Motor neuron (in vitro differentiated cells): Measurements from ENCODE around the gene GOLGA6L25. TPM values are rescaled to one million over a fixed set of nuclear protein-coding genes. Genes with fewer than 3 reads are reported as not detected.

Experiments
- total RNA-seq, 8 experiments: library from RNA; unstranded; fragments of 300-600 nt; gene quantifications; 2 replicates each; pipeline versions ENCODE4 v1.2.3 to v1.2.4, GENCODE V29; 2022

The GOLGA6L25 gene
- total RNA-seq, 8 experiments from 2014 or later: 0.37 to 2.2 (median 1.3) TPM; not detected in 4

Other genes starting within 250 kb of the GOLGA6L25 start
- 10 to 100 TPM; 22.6 to 88.4 (median 35.0) TPM for gene HERC2, start 231.4 kb upstream of the GOLGA6L25 start, total RNA-seq
- 1 to 10 TPM in 1 of 8 experiments, under 1 TPM in 4, not detected in 3; 0.25 to 1.6 (median 0.38) TPM for gene GOLGA6L24, start 195.5 kb upstream of the GOLGA6L25 start, total RNA-seq
- gene GOLGA8F, start 174.9 kb upstream of the GOLGA6L25 start, total RNA-seq: not detected
- under 1 TPM in 7 of 8 experiments, not detected in 1; 0.05 to 0.57 (median 0.13) TPM for gene GOLGA8G, start 20.6 kb upstream of the GOLGA6L25 start, total RNA-seq
- under 1 TPM in 1 of 8 experiments, not detected in 7; 0.51 TPM for gene GOLGA8M, start 158.9 kb downstream of the GOLGA6L25 start, total RNA-seq